Skin of body (tissue), 2 donors: ENCODE measurements around the gene SLC13A4. TPM values are rescaled to one million over a fixed set of nuclear protein-coding genes. Genes with fewer than 3 reads are reported as not detected.
"Not testable (repeated sequence)": the region's sequence is repeated elsewhere in the genome, so short reads cannot be mapped to it uniquely, and the experiment has no call there.

ENCODE experiments used
- DNase-seq: peaks from one replicate; lab custom pipeline; 2025; lab: John Stamatoyannopoulos, UW
- total RNA-seq: library from RNA; depleted of rRNA; stranded (reverse); fragments of >200 nt; gene quantifications from one replicate; pipeline ENCODE4 v1.2.3, GENCODE V29; 2014

Gene SLC13A4
- total RNA-seq = 0.10 TPM

GRCh38 chr7:135728136-135728669, at the start of gene SLC13A4:
SLC13A4 (minus strand) TSS chr7:135728186; CDS start chr7:135727496, 690 bp downstream.
- DNase-seq = no peak

DNA sequence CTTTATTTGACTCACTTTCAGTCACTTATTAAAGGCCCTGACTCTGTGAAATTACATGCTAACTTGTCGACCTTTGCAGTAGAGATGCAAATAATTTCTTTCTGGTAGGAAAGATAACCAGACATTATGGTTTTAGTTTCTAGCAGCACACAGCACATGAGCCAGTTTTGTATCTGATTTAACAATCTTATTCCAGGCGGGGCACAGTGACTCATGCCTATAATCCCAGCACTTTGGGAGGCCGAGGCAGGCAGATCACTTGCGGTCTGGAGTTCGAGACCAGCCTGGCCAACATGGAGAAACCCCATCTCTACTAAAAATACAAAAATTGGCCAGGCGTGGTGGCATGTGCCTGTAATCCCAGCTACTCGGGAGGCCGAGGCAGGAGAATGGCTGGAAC, 47.9 kb upstream of the SLC13A4 start:
- DNase-seq = not testable (repeated sequence)

DNA sequence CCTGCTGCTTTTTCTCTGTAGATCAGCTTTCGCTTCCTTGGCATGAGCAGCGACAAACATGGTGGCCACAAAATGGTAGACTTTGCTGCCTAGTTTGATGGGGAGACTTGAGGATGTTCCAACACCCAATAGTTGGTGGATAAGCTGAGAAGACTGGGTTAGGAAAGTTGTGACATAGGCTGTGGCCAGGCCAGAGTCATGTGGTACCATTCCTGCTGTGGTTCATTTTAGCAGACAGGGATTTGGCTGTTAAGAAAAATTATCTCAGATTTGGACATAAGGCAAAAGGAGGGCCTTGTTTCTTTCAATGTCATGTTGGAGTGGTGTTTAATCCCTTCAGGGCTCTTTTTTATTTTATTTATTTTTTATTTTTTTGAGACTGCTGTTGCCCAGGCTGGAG, 47.2 kb upstream of the SLC13A4 start:
- no peak for DNase-seq

DNA sequence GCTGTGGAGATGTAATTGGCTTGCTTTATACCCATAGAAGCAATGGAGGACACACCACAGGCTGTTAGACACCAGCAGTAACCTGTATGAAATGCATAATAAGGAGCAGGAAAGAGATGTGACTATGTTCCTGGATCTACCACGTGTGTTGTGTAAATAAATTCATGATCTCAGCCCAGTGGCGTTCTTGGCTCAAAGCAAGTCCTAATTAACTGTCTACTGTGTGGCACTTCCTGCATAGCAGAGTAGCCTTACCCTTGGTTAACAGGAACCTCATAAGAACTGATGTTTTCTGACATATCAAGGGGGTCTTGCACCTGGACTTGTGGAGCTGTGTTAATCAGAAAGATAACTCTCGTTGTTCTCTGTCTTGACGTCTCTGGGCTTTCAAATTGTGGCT, 46.3 kb upstream of the SLC13A4 start:
- DNase-seq = peak; percentile 16

- DNase-seq = no peak
Observed at GRCh38 chr7:135773464-135773863, 45.5 kb upstream of the SLC13A4 start.

GRCh38 chr7:135772639-135773222, 44.7 kb upstream of the SLC13A4 start:
- DNase-seq = no peak

GRCh38 chr7:135771961-135772638, 44.1 kb upstream of the SLC13A4 start:
- DNase-seq = no peak

DNA sequence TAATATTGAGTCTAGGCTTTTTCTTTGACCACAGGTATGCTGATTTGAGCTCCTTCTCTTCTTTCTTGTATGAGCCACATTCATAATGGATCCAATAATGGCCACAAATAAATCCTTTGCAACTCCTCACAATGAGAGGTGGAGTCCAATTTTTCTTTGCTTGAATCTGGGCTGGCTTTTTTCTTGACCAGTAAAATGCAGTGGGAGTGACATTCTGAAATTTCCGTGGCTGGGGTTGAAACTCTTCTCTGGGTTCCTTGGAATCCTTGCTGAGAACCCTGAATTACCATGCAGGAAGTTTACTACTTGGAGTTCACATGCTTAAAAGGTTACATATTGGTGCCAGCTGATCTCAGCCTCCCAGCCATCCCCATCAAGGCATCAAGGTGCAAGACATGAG, 43.1 kb upstream of the SLC13A4 start:
- DNase-seq = no peak

- no peak for DNase-seq
Observed at GRCh38 chr7:135770139-135770710, 42.2 kb upstream of the SLC13A4 start.

DNA sequence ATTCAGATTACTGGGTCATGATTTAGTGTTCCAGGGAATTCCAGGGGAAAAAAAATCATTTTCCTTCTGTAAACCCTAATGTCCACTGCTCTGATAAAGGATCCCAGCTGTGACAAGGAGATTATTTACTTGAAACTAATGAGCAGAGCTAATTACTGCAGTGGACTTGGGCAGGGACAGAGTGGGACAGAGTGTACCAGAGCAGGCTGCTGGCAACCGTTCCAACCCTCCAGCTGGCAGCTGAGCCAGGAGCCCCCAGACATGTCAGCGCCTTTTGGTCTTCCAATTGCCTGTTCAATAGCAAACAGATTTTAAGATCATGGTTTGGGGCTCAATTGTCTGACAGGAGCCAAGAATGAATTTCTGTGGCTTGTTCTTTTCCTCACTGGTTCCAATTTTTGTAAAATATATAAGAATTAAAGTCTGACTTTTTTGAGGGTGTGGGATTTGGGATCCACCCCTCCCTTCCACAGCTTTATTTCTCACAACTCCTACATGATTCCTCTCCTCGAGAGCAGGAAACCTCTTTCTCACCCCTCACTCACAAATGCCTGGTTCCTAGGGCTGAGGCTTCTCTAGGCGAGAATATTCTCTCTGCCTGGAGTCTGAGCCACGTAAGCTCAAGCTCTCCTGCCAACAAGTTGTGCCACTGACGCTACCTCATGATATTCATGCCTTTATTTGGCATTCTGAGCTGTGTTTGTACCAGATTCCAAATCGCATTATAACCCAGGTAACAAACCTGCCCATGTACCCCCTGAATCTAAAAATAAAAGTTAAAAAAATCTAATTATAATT, 41.2 kb upstream of the SLC13A4 start:
- DNase-seq = no peak

DNA sequence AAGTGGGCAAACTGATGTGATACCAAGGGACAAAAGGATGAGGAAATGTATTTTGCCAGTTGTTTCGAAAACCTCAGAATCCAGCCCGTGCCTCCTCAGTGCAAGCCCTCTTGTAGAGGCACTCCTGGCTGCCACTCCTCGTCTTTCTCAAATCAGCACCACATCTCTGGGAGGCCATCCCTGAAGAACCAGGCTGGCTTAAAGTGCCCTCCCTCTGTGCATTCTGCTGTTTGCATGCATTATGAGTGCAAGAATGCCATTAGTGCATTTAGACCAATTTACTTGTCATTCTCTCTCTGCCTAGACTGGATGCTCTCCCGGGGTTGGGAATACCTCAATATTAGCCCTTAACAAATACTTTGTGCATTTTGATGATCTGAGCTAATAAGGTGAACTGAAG, 40.5 kb upstream of the SLC13A4 start:
- DNase-seq = no peak

DNA sequence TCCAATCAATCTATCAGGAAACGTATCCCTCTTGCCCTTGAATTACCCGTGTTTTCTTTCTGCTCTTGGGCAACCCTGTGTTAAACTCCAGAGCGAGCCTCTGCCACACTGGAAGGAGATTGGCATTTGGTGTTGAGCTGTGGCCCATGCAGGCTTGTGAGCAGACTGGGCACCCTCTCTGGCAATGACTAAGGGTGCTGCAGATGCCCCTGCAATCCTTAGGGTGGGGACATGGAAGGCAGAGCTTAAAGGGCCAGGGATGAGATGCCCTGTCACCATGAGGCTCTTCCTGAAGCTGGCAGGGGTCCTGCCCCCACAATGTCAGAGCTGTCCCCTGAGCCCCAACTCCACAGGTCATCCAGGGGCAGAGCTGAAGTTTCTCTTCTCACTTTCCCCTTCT, 40.1 kb upstream of the SLC13A4 start:
- DNase-seq = no peak

GRCh38 chr7:135763261-135763660, 35.3 kb upstream of the SLC13A4 start:
- no peak for DNase-seq

DNA sequence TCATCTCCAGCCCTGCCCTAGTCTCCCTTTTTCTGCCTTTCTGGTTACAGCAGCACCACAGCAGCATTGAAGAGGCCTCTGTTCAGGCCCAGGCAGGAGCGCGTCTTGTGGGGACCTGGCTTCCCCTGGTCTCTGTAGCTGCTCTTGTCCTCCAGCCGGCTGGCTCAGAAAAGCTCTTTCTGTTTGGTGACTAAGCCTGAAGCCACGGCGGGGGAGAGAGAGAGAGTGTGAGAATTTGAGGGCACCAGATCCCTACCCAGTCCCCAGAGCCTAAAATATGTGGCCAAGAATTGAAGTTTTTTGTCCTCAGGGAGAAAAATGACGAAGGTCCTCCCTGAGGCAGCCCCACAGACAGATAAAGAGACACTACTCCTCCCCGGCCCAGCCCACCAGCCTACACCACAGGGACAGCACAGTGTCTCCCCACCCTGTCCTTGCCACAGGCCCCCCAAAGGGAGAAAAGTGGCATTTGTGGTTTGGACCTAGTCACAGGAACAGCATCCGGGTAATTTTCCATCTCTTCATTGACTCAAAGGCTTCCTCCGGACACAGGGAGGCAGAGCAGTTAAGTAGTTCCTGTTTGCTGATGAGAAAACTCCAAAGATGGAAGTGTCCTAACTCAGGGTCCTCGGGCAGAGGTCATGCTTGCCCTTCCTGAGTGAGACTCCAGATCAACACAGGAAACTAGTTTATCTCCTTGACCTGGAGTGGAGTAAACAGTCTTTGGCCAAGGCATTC, 33.9 kb upstream of the SLC13A4 start:
- DNase-seq = no peak

DNA sequence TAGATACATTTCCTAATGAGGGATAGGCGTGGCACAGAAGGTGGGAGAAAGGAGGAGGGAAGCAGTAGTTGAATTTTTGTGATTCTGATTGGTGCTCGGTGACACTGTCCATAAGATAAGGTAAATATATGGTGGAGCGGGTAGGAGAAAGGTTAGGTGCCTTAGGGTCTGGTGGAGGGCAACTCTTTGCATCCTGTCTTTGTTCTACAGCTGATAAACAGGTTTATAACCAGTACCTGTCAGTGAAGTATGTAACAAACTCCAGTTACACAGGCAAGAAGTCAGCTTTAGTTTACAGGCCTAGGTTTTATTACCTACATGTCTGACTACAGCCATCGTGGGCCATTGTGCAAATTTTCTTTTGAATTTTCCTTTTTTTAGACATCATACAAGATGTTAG, 31.5 kb upstream of the SLC13A4 start:
- no peak for DNase-seq

DNA sequence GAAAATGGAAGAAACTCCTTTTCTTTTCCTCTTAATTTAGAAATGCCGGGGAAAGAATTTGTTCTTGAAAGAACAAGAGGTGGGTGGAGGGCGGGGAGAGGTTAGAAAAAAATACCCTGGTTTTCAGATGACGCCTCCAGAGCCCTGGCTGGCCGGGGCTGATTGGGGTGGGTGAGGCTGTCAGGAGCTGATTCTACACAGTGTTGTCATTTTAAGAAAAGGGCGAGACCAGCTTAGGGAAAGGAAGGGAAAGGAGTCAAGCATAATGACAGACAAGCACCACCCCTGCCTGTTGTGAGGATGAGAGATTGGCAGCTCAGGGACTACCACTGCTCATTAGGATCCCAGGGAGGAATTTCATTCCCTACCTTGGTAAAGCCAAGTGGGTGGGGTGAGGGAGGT, 30.5 kb upstream of the SLC13A4 start:
- DNase-seq = no peak

- no peak for DNase-seq
Observed at GRCh38 chr7:135757719-135758411, 29.9 kb upstream of the SLC13A4 start.

- DNase-seq = no peak
Observed at GRCh38 chr7:135756191-135756590, 28.2 kb upstream of the SLC13A4 start.

DNA sequence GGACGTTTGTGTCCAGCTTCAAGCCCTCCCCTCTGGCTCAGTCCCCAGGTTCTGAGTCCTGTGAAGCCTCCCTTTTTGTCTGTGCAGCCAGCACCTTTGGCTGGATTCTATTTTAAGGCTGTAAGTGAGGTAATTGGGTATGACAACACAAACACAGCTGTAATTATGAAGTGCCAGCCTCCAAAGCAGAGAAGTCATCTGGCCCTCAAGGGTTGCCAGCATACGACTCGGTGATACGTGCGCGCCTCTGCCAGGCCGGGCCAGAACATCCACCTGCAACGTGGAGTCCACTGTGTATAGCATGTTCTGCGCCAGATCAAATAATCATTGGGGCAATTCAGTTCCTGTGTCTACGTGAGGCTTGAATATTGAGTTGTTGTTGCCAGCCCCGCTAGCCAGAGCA, 27.4 kb upstream of the SLC13A4 start:
- no peak for DNase-seq

- no peak for DNase-seq
Observed at GRCh38 chr7:135753616-135754413, 25.8 kb upstream of the SLC13A4 start.
